HCT116 (cell line): ENCODE results near the gene CAMSAP1. TPM values are rescaled to one million over a fixed set of nuclear protein-coding genes. Genes with fewer than 3 reads are reported as not detected.

Experiments
- ATAC-seq: fragments of 200-7000 bp; cut with Tn5 transposase; 2 replicates; pipeline ENCODE4 v1.9.1; 2020; ENCODE audit warnings: mild to moderate bottlenecking, moderate library complexity
- BruUV-seq: library from RNA; stranded (reverse); fragments of 400-500 nt; replicated peaks from 2 replicates; lab custom pipeline; 2021; lab: Mats Ljungman, UMichigan
- CTCF ChIA-PET: fragments of 300-600 bp; sonication (Branson Sonifier 250); formaldehyde crosslinking; loops from one replicate; lab custom pipeline; 2021; ENCODE audit warnings: antibody characterized with exemption; lab: Charles Lee
- POLR2A ChIA-PET: fragments of 300-600, 350-600 bp; sonication (Branson Sonifier 250); formaldehyde crosslinking; loops from one replicate; lab custom pipeline; 2021; ENCODE audit warnings: antibody characterized with exemption; lab: Charles Lee
- RAD21 ChIA-PET, 2 experiments: fragments of 300-600 bp; sonication (Branson Sonifier 250); formaldehyde crosslinking; loops; one replicate each; lab custom pipeline; 2023; ENCODE audit warnings: low total read pairs in 2 of 2; ENCODE audit not compliant: uncharacterized antibody in 2 of 2, unreplicated experiment in 2 of 2, low non-redundant PET in 1 of 2; lab: Charles Lee
- DNase-seq: peaks from one replicate; pipeline ENCODE4 v3.0.0-alpha.2; 2010; ENCODE audit warnings: low read depth, low spot score
- H2AFZ ChIP-seq: fragments of 200-600 bp; shearing (Covaris generic), sonication (generic); 2 replicates; pipeline ENCODE4 v1.6.1; 2017; ENCODE audit warnings: low read depth, mixed run types, mixed read lengths, antibody characterized with exemption, low read length; ENCODE audit not compliant: poor library complexity, severe bottlenecking
- H3K27ac ChIP-seq: 2 replicates; pipeline ENCODE4 v1.5.1; 2012; ENCODE audit warnings: low read depth, low read length
- H3K27me3 ChIP-seq: fragments of 200-600 bp; sonication (generic); 2 replicates; pipeline ENCODE4 v1.6.1; 2016; ENCODE audit warnings: mixed run types, low read length, mixed read lengths; ENCODE audit not compliant: insufficient read depth
- H3K36me3 ChIP-seq, 2 experiments: fragments of 200-500 bp in 1 of 2; fragments of 200-600 bp in 1 of 2; sonication (Bioruptor generic) in 1 of 2; sonication (generic) in 1 of 2; 2 replicates each; pipeline versions ENCODE4 v1.5.1 to v1.6.1; 2014 to 2016; ENCODE audit warnings: low read length in 2 of 2, inconsistent platforms in 1 of 2, mixed read lengths in 1 of 2, mixed run types in 1 of 2; ENCODE audit not compliant: insufficient read depth in 2 of 2, control insufficient read depth in 1 of 2
- H3K4me1 ChIP-seq, 2 experiments: fragments of 200-600 bp in 1 of 2; sonication (generic) in 1 of 2; 2 replicates each; pipeline versions ENCODE4 v1.5.1 to v1.6.1; 2012 to 2017; ENCODE audit warnings: low read length in 2 of 2, inconsistent platforms in 1 of 2, mild to moderate bottlenecking in 1 of 2, mixed read lengths in 1 of 2, mixed run types in 1 of 2, moderate library complexity in 1 of 2; ENCODE audit not compliant: insufficient read depth in 2 of 2, control insufficient read depth in 1 of 2
- H3K4me2 ChIP-seq: fragments of 200-600 bp; sonication (generic); 2 replicates; pipeline ENCODE4 v1.6.1; 2017; ENCODE audit warnings: mixed run types, low read length, mixed read lengths
- H3K4me3 ChIP-seq, 2 experiments: fragments of 200-600 bp in 1 of 2; sonication (generic) in 1 of 2; replicated peaks in 1 of 2; 2 replicates each; pipeline ENCODE4 v1.5.1; 2011 to 2016; ENCODE audit warnings: low read length in 2 of 2, control low read depth in 1 of 2, low read depth in 1 of 2, mild to moderate bottlenecking in 1 of 2, mixed read lengths in 1 of 2, mixed run types in 1 of 2
- H3K79me2 ChIP-seq: fragments of 200-600 bp; sonication (generic); 2 replicates; pipeline ENCODE4 v1.6.1; 2017; ENCODE audit warnings: mild to moderate bottlenecking, mixed run types, low read length, moderate library complexity, mixed read lengths; ENCODE audit not compliant: insufficient read depth
- H3K9ac ChIP-seq: fragments of 200-600 bp; sonication (generic); 2 replicates; pipeline ENCODE4 v1.6.1; 2016; ENCODE audit warnings: low read length, mixed read lengths
- H3K9me2 ChIP-seq: fragments of 200-600 bp; sonication (generic), shearing (Covaris generic); 2 replicates; pipeline ENCODE4 v1.6.1; 2017; ENCODE audit warnings: mixed run types, mild to moderate bottlenecking, moderate library complexity; ENCODE audit not compliant: insufficient read depth
- H3K9me3 ChIP-seq, 2 experiments: fragments of 200-500 bp in 1 of 2; fragments of 200-600 bp in 1 of 2; sonication (Bioruptor generic) in 1 of 2; sonication (generic) in 1 of 2; 2 replicates each; pipeline ENCODE4 v1.6.1; 2014 to 2017; ENCODE audit warnings: low read length in 2 of 2, mixed read lengths in 2 of 2, inconsistent platforms in 1 of 2, low read depth in 1 of 2, mild to moderate bottlenecking in 1 of 2, mixed run types in 1 of 2, moderate library complexity in 1 of 2; ENCODE audit not compliant: control insufficient read depth in 1 of 2, insufficient read depth in 1 of 2
- H4K20me1 ChIP-seq: fragments of 200-600 bp; sonication (generic), shearing (Covaris generic); 2 replicates; pipeline ENCODE4 v1.6.1; 2017; ENCODE audit warnings: mixed run types, mild to moderate bottlenecking, moderate library complexity; ENCODE audit not compliant: insufficient read depth
- ATF3 ChIP-seq: IDR thresholded peaks from 2 replicates; pipeline ENCODE4 v1.6.1; 2012
- CBX3 ChIP-seq: IDR thresholded peaks from 2 replicates; pipeline ENCODE4 v1.6.1; 2012; ENCODE audit warnings: low read depth
- CEBPB ChIP-seq: IDR thresholded peaks from 2 replicates; pipeline ENCODE4 v1.6.1; 2012; ENCODE audit warnings: low read depth
- CTCF ChIP-seq, 3 experiments: fragments of 200-600 bp in 1 of 3; sonication (generic) in 1 of 3; IDR thresholded peaks in 2 of 3; conservative IDR thresholded peaks in 1 of 3; 2 replicates each; pipeline ENCODE4 v1.5.1; 2012 to 2017; ENCODE audit warnings: low read depth in 2 of 3, low read length in 2 of 3, antibody characterized with exemption in 1 of 3, borderline replicate concordance in 1 of 3, control low read depth in 1 of 3, mild to moderate bottlenecking in 1 of 3, mixed read lengths in 1 of 3, mixed run types in 1 of 3, moderate library complexity in 1 of 3; ENCODE audit not compliant: insufficient read depth in 1 of 3
- EGR1 ChIP-seq: IDR thresholded peaks from 2 replicates; pipeline ENCODE4 v1.6.1; 2012; ENCODE audit warnings: low read depth
- FOSL1 ChIP-seq: IDR thresholded peaks from 2 replicates; pipeline ENCODE4 v1.6.1; 2012; ENCODE audit warnings: low read depth
- POLR2AphosphoS5 ChIP-seq: IDR thresholded peaks from 2 replicates; pipeline ENCODE4 v1.6.1; 2011; ENCODE audit warnings: mild to moderate bottlenecking, low read depth, low read length, moderate library complexity
- RAD21 ChIP-seq: IDR thresholded peaks from 2 replicates; pipeline ENCODE4 v1.6.1; 2012; ENCODE audit warnings: low read depth, mild to moderate bottlenecking
- SP1 ChIP-seq: IDR thresholded peaks from 2 replicates; pipeline ENCODE4 v1.6.1; 2012; ENCODE audit warnings: low read depth
- SRF ChIP-seq: IDR thresholded peaks from 2 replicates; pipeline ENCODE4 v1.6.1; 2012; ENCODE audit warnings: low read depth
- TCF7L2 ChIP-seq: IDR thresholded peaks from 2 replicates; pipeline ENCODE4 v1.7.0; 2011; ENCODE audit warnings: borderline replicate concordance, inconsistent platforms; ENCODE audit not compliant: insufficient read depth, insufficient read length; ENCODE audit errors: extremely low read depth
- ZBTB33 ChIP-seq: IDR thresholded peaks from 2 replicates; pipeline ENCODE4 v1.6.1; 2011; ENCODE audit warnings: mild to moderate bottlenecking, low read length, moderate library complexity; ENCODE audit not compliant: insufficient replicate concordance; ENCODE audit errors: extremely low read depth
- ZFX ChIP-seq: fragments of 450-650 bp; IDR thresholded peaks from 2 replicates; pipeline ENCODE4 v1.6.1; 2017
- intact Hi-C: fragments of 100-400 bp; cut with micrococcal nuclease; formaldehyde crosslinking; loops from 2 replicates; pipeline ENCODE4 v1.10.0; 2022
- total RNA-seq: library from RNA; stranded (reverse); gene quantifications from one replicate; pipeline ENCODE4 v1.2.1, GENCODE V29; 2021; ENCODE audit not compliant: unreplicated experiment

CAMSAP1 gene
- total RNA-seq, 1 experiment from 2014 or later: 33.1 TPM

- POLR2A ChIA-PET: no interaction called here
Measured at GRCh38 chr9:135763716-135764446, 143.5 kb downstream of the CAMSAP1 start.

More at GRCh38 chr9:135763716-135764446, 143.5 kb downstream of the CAMSAP1 start:
- Histone ChIP-seq H3K27ac (no peak overlapping the region), H3K4me1 (no peaks in the 10 kb centered on the region), H2AFZ (no peak overlapping the region), H3K36me3 (no peaks in the 10 kb centered on the region), H3K9me3 (peaks cover 5 to 8% of the 10 kb centered on the region in 2 experiments; a peak in 2 of 4 replicates), H3K9me2 (no peaks in the 10 kb centered on the region), H3K4me2 (no peak overlapping the region), H4K20me1 (no peaks in the 10 kb centered on the region), H3K4me3 (no peak overlapping the region), H3K9ac (no peak overlapping the region), H3K79me2 (no peaks in the 10 kb centered on the region), H3K27me3 (no peaks in the 10 kb centered on the region)
- ChIA-PET RAD21 (no interaction called here), CTCF (no interaction called here)
- DNase-seq: no peak
- no peak for TF ChIP-seq SP1
- no peak for TF ChIP-seq SRF
- no peak for TF ChIP-seq ATF3
- no peak for TF ChIP-seq FOSL1
- TF ChIP-seq EGR1: no peak
- TF ChIP-seq RAD21: no peak
- no peak for TF ChIP-seq CBX3
- no peak for TF ChIP-seq ZBTB33
- no peak for TF ChIP-seq ZFX
- TF ChIP-seq CEBPB: no peak
- TF ChIP-seq TCF7L2: no peak
- no peak for TF ChIP-seq CTCF (IDR thresholded peaks at IDR 0.05 in 2 of 3, conservative IDR thresholded peaks at IDR 0.05 in 1 of 3; ENCODE audit: borderline replicate concordance in 1 of 3, insufficient read depth in 1 of 3, low read depth in 2 of 3, low read length in 2 of 3)
- no peak for TF ChIP-seq POLR2AphosphoS5
- no peak for ATAC-seq
- no TSS peak for BruUV-seq
- intact Hi-C loops: no loop called here
